HEK293T (cell line): ENCODE measurements around the gene RNASEH2C.
"Not testable (repeated sequence)": the region's sequence is repeated elsewhere in the genome, so short reads cannot be mapped to it uniquely, and the experiment has no call there.

ENCODE experiments used
- ARNT ChIP-seq: fragments of 450-650 bp; IDR thresholded peaks from 2 replicates; pipeline ENCODE4 v1.6.1; 2017; ENCODE audit warnings: mild to moderate bottlenecking
- BHLHE40 ChIP-seq: fragments of 450-650 bp; IDR thresholded peaks from 2 replicates; pipeline ENCODE4 v1.6.1; 2016; ENCODE audit warnings: mild to moderate bottlenecking, moderate library complexity, borderline replicate concordance
- FOXA1 ChIP-seq: fragments of 450-650 bp; IDR thresholded peaks from 2 replicates; pipeline ENCODE4 v1.6.1; 2016; ENCODE audit warnings: mild to moderate bottlenecking
- FOXM1 ChIP-seq: fragments of 450-650 bp; IDR thresholded peaks from 2 replicates; pipeline ENCODE4 v1.6.1; 2017; ENCODE audit warnings: mild to moderate bottlenecking, borderline replicate concordance
- HDGF ChIP-seq: fragments of 450-650 bp; IDR thresholded peaks from 2 replicates; pipeline ENCODE4 v1.6.1; 2017; ENCODE audit warnings: antibody characterized with exemption, borderline replicate concordance
- LEF1 ChIP-seq: fragments of 450-650 bp; IDR thresholded peaks from 2 replicates; pipeline ENCODE4 v1.6.1; 2017; ENCODE audit warnings: mild to moderate bottlenecking, borderline replicate concordance
- SP1 ChIP-seq: fragments of 450-650 bp; IDR thresholded peaks from 2 replicates; pipeline ENCODE4 v1.6.1; 2017
- TARDBP ChIP-seq: fragments of 450-650 bp; IDR thresholded peaks from 2 replicates; pipeline ENCODE4 v1.6.1; 2016
- ZNF384 ChIP-seq: fragments of 450-650 bp; IDR thresholded peaks from 2 replicates; pipeline ENCODE4 v1.6.1; 2016

- not testable (repeated sequence) for TF ChIP-seq BHLHE40, TARDBP, LEF1, FOXM1, SP1, FOXA1, HDGF, ZNF384, ARNT
These were observed 13.6 kb downstream of the RNASEH2C start for GRCh38 chr11:65707002-65707401.
